Erythroblast (primary cell): Measurements from ENCODE around the gene KIF13A.
"Not testable (repeated sequence)": the region's sequence is repeated elsewhere in the genome, so short reads cannot be mapped to it uniquely, and the experiment has no call there.

Source experiments
- DNase-seq, 2 experiments: peaks; one replicate each; lab custom pipeline; 2025; lab: John Stamatoyannopoulos, UW
- GATA1 ChIP-seq: IDR thresholded peaks from 2 replicates; pipeline ENCODE4 v1.6.1; 2011; ENCODE audit warnings: low read depth, mild to moderate bottlenecking, control low read depth, low read length, moderate library complexity
- POLR2A ChIP-seq: IDR thresholded peaks from 2 replicates; pipeline ENCODE4 v1.6.1; 2011; ENCODE audit warnings: mild to moderate bottlenecking, low read length

KIF13A gene

DNA sequence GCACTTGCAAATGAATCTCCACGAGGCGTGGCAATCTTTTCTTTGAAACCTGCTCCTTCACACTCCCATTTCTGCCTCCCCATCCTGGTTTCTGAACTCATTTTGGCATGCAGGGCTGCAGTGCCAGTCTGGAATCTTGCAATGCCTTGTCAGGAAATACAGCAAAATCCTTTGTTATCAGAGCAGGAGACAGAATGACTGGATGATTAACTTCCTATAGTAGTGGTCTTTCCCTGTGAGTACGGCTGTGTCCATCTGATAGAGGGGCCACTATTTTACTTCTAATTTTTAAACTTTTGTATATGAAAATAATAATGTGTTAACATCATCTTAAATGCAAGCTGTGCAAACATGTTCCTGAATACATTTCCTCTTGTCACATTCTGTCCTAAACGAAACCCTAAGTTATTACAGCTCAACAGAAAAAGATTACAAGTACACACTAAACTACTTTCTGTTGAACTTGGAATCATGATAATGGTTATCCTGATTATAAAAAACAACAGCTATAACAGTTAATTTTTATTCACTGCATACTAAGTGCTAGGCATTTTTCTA lies 140.2 kb downstream of the KIF13A start:
- TF ChIP-seq POLR2A (no peak), GATA1 (no peak)

DNA sequence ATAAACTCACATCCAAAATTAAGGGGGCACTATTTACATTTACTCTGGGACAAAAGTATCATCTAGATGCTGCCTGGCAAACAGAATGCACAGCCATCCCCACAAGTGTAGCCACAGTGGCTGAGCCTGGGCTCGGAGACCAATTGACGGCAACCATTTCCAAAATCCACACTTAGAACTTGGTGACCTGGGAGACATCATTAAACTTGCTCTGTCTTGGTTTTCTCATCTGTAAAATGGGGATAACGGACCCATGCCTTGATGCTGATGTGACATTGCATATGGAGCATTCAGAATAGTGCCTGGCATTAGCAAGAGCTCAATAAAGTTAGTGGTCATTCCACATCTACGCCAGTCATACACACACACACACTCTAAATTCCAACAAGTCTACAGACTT lies 140.7 kb downstream of the KIF13A start:
- TF ChIP-seq GATA1, result no peak
- no peak for TF ChIP-seq POLR2A

More for the DNA sequence above, 140.2 kb downstream of the KIF13A start:
- no peak for DNase-seq

DNA sequence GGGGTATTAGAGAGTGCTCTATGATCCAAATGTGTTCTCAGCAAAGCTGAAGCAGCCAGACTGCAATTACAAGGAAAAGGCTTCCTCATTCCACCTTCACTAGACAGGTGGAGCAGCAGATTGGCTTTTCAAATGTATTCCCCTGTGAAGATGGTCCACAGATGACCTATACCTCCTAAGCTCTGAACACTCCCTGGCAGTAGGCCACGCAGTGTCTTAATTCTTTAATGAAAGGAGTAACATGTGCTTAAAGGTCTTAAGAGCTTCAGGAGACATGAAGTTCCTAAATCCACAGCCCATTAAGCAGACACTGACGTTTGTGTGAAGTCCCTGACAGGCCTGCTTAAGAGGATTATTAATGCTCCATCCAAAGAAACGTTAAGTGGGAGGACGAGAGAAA lies 141.8 kb downstream of the KIF13A start:
- no peak for DNase-seq
- TF ChIP-seq POLR2A (no peak), GATA1 (no peak)

More for the DNA sequence above, 140.7 kb downstream of the KIF13A start:
- DNase-seq, result no peak

GRCh38 chr6:17844967-17845366 lies 142.5 kb downstream of the KIF13A start:
- DNase-seq, result not testable (repeated sequence)

- TF ChIP-seq GATA1 (no peak), POLR2A (peak; percentile 35)
- peak; percentile 15 to 24 for DNase-seq
Measured at GRCh38 chr6:17842934-17843821, 144.3 kb downstream of the KIF13A start.

GRCh38 chr6:17842014-17842776 lies 145.2 kb downstream of the KIF13A start:
- peak; percentile 19 to 31 for DNase-seq
- TF ChIP-seq POLR2A (no peak), GATA1 (no peak)

DNA sequence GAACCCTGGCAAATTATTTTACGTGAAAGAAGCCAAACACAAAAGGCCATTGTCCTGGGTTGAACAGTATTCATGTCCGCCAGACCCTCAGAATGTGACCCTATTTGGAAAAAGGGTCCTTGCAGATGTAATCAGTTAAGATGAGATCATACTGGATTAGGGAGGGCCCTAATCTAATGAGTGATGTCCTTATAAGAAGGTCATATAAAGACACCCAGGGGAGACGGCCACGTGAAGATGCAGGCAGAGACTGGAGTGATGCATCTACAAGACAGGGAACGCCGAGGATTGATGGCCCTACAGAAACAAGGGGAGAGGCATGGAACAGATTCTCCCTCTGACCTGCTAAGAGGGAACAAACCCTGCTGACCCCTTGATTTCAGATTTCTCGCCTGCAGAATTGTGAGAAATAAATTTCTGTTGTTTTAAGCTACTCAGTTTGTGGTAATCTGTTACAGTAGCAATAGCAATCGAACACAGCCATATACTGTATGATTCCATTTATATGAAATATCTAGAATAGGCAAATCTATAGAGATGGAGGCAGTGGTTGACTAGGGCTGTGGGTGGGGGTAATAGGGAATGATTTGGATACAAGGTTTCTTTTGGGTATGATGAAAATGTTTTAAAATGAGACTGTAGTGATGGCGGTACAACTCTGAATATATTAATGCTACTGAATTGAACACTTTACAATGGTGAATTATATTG lies 147.8 kb downstream of the KIF13A start:
- TF ChIP-seq GATA1, result no peak
- DNase-seq, result no peak

GRCh38 chr6:17836293-17836692 lies 151.1 kb downstream of the KIF13A start:
- no peak for DNase-seq
- TF ChIP-seq GATA1 (no peak), POLR2A (no peak)

- no peak for DNase-seq
- no peak for TF ChIP-seq POLR2A
- TF ChIP-seq GATA1, result no peak
Measured at GRCh38 chr6:17835784-17836183, 151.7 kb downstream of the KIF13A start.

DNA sequence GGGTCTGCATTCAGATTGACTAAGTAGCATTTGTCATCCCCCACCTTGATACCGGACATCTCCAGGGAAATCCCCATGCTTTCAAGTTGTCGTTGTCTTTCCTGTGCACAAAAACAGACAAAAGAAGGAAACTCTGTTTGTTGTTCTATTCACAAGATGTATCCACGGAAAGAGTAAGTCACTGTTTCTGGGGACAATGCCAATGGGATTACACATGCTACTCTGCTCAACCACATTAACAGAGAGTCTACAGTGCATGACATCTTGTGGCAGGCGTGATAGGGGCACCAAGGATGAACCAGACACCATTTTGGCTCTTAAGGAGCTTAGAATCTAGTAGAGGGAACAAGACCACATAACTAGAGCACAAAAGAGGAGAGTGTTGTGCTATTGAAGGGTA lies 156.3 kb downstream of the KIF13A start:
- TF ChIP-seq GATA1, result no peak
- no peak for TF ChIP-seq POLR2A
- no peak for DNase-seq

DNA sequence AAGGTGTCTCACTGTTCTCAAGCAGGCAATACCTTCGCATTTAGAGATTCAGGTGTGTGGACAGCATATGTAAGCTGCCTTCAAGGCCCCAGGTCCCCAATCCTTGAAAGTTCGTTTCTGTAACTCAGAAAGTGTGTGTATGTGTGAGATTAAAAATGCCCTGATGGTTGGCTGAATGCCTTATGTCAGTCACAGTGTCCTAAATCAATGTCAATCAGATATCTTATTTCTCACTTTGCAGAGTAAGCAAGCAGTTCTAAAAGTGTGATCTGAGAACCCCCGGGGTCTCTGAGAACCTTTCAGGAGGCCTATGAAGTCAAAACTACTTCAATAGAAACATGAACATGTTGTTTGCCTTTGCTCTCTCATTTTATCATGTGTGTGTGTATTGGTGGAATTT lies 157.5 kb downstream of the KIF13A start:
- no peak for TF ChIP-seq GATA1
- no peak for TF ChIP-seq POLR2A
- DNase-seq, result no peak

DNA sequence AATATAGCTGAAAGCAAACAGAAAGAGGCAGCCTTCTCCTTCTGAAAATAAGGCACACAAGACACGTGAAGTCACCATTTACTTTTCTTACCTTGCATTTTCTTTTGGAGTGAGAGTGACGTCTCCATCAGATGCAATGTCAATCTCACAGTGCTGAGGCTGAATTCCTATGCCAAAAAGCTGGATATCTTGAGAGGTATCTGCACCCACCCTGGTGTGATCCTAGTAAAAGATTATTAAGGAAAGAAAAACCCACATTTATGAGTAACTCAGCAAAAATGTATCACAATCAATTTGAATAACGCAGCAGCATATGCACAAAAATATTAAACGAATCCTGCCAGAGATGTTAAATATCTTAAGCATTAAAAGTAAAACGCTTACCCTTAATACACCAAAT lies 159.3 kb downstream of the KIF13A start:
- no peak for DNase-seq
- TF ChIP-seq POLR2A (no peak), GATA1 (no peak)

- no peak for DNase-seq
- no peak for TF ChIP-seq POLR2A
- no peak for TF ChIP-seq GATA1
Measured at GRCh38 chr6:17826301-17826700, 161.1 kb downstream of the KIF13A start.

- peak; percentile 40 to 51 for DNase-seq
- TF ChIP-seq POLR2A, result no peak
- no peak for TF ChIP-seq GATA1
Measured at GRCh38 chr6:17820055-17820454, 167.4 kb downstream of the KIF13A start.

DNA sequence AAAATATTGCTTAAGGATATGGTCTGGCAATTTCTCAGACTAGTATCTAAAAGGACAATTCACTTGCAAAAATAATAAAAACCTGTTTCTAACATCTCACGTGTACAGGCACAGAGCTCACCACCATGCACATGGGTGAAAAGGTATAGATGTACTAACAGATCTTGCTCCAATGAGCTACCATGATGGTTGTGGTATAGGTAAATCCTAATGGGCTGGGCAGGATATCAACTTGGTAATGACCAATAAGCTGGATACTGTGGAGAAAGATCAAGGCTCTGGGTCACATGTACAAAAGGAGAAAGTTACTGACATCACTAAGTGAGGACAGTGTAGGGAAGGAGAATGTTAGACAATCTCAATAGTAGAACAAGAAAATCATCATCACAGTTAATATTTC lies 169.7 kb downstream of the KIF13A start:
- TF ChIP-seq GATA1 (no peak), POLR2A (no peak)
- DNase-seq, result no peak
